Skin of body (tissue), 2 donors: ENCODE results near the gene MAN2A1. TPM values are rescaled to one million over a fixed set of nuclear protein-coding genes. Genes with fewer than 3 reads are reported as not detected.
"Not testable (repeated sequence)": the region's sequence is repeated elsewhere in the genome, so short reads cannot be mapped to it uniquely, and the experiment has no call there.

Experiments
- DNase-seq: peaks from one replicate; lab custom pipeline; 2025; lab: John Stamatoyannopoulos, UW
- total RNA-seq: library from RNA; depleted of rRNA; stranded (reverse); fragments of >200 nt; gene quantifications from one replicate; pipeline ENCODE4 v1.2.3, GENCODE V29; 2014

The MAN2A1 gene
- total RNA-seq, 1 donor from 2014 or later: 53.0 TPM

- no peak for DNase-seq
Observed at GRCh38 chr5:109819878-109820277, 130.2 kb downstream of the MAN2A1 start.

GRCh38 chr5:109823597-109823996 is 133.9 kb downstream of the MAN2A1 start:
- no peak for DNase-seq

GRCh38 chr5:109825450-109825849 is 135.7 kb downstream of the MAN2A1 start:
- no peak for DNase-seq

GRCh38 chr5:109826426-109826825 is 136.7 kb downstream of the MAN2A1 start:
- no peak for DNase-seq

- DNase-seq: no peak
Observed at GRCh38 chr5:109829331-109829730, 139.6 kb downstream of the MAN2A1 start.

- no peak for DNase-seq
Observed at GRCh38 chr5:109830955-109831502, 141.3 kb downstream of the MAN2A1 start.

- DNase-seq: not testable (repeated sequence)
Observed at GRCh38 chr5:109832207-109833188, 142.8 kb downstream of the MAN2A1 start.

GRCh38 chr5:109833946-109834345 is 144.2 kb downstream of the MAN2A1 start:
- no peak for DNase-seq

- DNase-seq: no peak
Observed at GRCh38 chr5:109836280-109836679, 146.6 kb downstream of the MAN2A1 start.

- no peak for DNase-seq
Observed at GRCh38 chr5:109837231-109837861, 147.6 kb downstream of the MAN2A1 start.

GRCh38 chr5:109838157-109838556 is 148.4 kb downstream of the MAN2A1 start:
- no peak for DNase-seq

- DNase-seq: peak; percentile 1
Observed at GRCh38 chr5:109844148-109844547, 154.4 kb downstream of the MAN2A1 start.

GRCh38 chr5:109844695-109845094 is 155.0 kb downstream of the MAN2A1 start:
- no peak for DNase-seq

GRCh38 chr5:109848130-109848529 is 158.4 kb downstream of the MAN2A1 start:
- DNase-seq: no peak

GRCh38 chr5:109849478-109850088 is 159.9 kb downstream of the MAN2A1 start:
- no peak for DNase-seq

GRCh38 chr5:109852371-109853155 is 162.8 kb downstream of the MAN2A1 start:
- no peak for DNase-seq

GRCh38 chr5:109853377-109853776 is 163.7 kb downstream of the MAN2A1 start:
- no peak for DNase-seq

- DNase-seq: no peak
Observed at GRCh38 chr5:109855056-109855455, 165.3 kb downstream of the MAN2A1 start.

GRCh38 chr5:109857405-109858031 is 167.8 kb downstream of the MAN2A1 start:
- DNase-seq: no peak

- DNase-seq: no peak
Observed at GRCh38 chr5:109859537-109859936, 169.8 kb downstream of the MAN2A1 start.

- no peak for DNase-seq
Observed at GRCh38 chr5:109862301-109862700, 172.6 kb downstream of the MAN2A1 start.
